IgD-negative memory B cell (primary cell): Measurements from ENCODE around the gene HTR3D. TPM values are rescaled to one million over a fixed set of nuclear protein-coding genes. Genes with fewer than 3 reads are reported as not detected.
"Not testable (repeated sequence)": the region's sequence is repeated elsewhere in the genome, so short reads cannot be mapped to it uniquely, and the experiment has no call there.

ENCODE experiments used
- H3K27ac Mint-ChIP-seq, 3 donors: one replicate each; pipeline ENCODE4 v1.8.0; 2020 to 2022; ENCODE audit warnings: mild to moderate bottlenecking in 3 of 3, mixed read lengths in 3 of 3, moderate library complexity in 1 of 3
- H3K27me3 Mint-ChIP-seq: one replicate; pipeline ENCODE4 v1.8.0; 2021; ENCODE audit warnings: mixed read lengths
- H3K36me3 Mint-ChIP-seq: one replicate; pipeline ENCODE4 v1.8.0; 2020; ENCODE audit warnings: mild to moderate bottlenecking, mixed read lengths
- H3K4me1 Mint-ChIP-seq, 3 donors: one replicate each; pipeline ENCODE4 v1.8.0; 2020 to 2022; ENCODE audit warnings: mixed read lengths in 3 of 3, mild to moderate bottlenecking in 1 of 3
- H3K4me3 Mint-ChIP-seq, 4 donors: one replicate each; pipeline ENCODE4 v1.8.0; 2020 to 2022; ENCODE audit warnings: mild to moderate bottlenecking in 4 of 4, mixed read lengths in 4 of 4, moderate library complexity in 3 of 4
- H3K9me3 Mint-ChIP-seq, 3 donors: one replicate each; pipeline ENCODE4 v1.8.0; 2020 to 2021; ENCODE audit warnings: mixed read lengths in 3 of 3, mild to moderate bottlenecking in 1 of 3
- polyA plus RNA-seq: library from polyadenylated mRNA; unstranded; fragments of 300-500 nt; fragmentation: Illumina TruSeq; gene quantifications from one replicate; pipeline ENCODE4 v1.2.3, GENCODE V29; 2021

Gene HTR3D
- polyA plus RNA-seq, 1 donor from 2014 or later: not detected

- Mint-ChIP-seq H3K4me1 (no peaks in the 10 kb centered on the region), H3K4me3 (no peak overlapping the region), H3K27me3 (peaks cover 3% of the 10 kb centered on the region), H3K27ac (no peak overlapping the region), H3K36me3 (no peaks in the 10 kb centered on the region), H3K9me3 (peaks cover 0 to 1% (median 0%) of the 10 kb centered on the region in 3 donors)
These were observed 6.3 kb downstream of the HTR3D start for GRCh38 chr3:184037816-184038215.

- not testable (repeated sequence) for H3K4me1 Mint-ChIP-seq, H3K9me3 Mint-ChIP-seq, H3K4me3 Mint-ChIP-seq, H3K27me3 Mint-ChIP-seq, H3K27ac Mint-ChIP-seq, H3K36me3 Mint-ChIP-seq
These were observed 6.8 kb downstream of the HTR3D start for GRCh38 chr3:184038307-184038706.

GRCh38 chr3:184039414-184039813 is 7.9 kb downstream of the HTR3D start:
- peaks cover 6% of the 10 kb centered on the region for H3K27me3 Mint-ChIP-seq
- no peak overlapping the region for H3K4me3 Mint-ChIP-seq

GRCh38 chr3:184040010-184040409 is 8.5 kb downstream of the HTR3D start:
- Mint-ChIP-seq H3K4me1 (no peaks in the 10 kb centered on the region), H3K9me3 (no peaks in the 10 kb centered on the region), H3K27me3 (peaks cover 6% of the 10 kb centered on the region), H3K27ac (no peak overlapping the region), H3K4me3 (peak overlapping the region in 1 of 4 donors; percentile 55), H3K36me3 (no peaks in the 10 kb centered on the region)

More at GRCh38 chr3:184039414-184039813, 7.9 kb downstream of the HTR3D start:
- Mint-ChIP-seq H3K4me1 (no peaks in the 10 kb centered on the region), H3K27ac (no peak overlapping the region), H3K36me3 (no peaks in the 10 kb centered on the region), H3K9me3 (no peaks in the 10 kb centered on the region)

- Mint-ChIP-seq H3K4me3 (no peak overlapping the region), H3K36me3 (no peaks in the 10 kb centered on the region), H3K9me3 (no peaks in the 10 kb centered on the region), H3K4me1 (no peaks in the 10 kb centered on the region), H3K27ac (no peak overlapping the region), H3K27me3 (peaks cover 6% of the 10 kb centered on the region)
These were observed 11.1 kb downstream of the HTR3D start for GRCh38 chr3:184042617-184043016.

GRCh38 chr3:184045995-184046394 is 14.5 kb downstream of the HTR3D start:
- Mint-ChIP-seq H3K36me3 (no peaks in the 10 kb centered on the region), H3K4me3 (no peak overlapping the region), H3K9me3 (no peaks in the 10 kb centered on the region), H3K4me1 (peaks cover 0 to 2% (median 0%) of the 10 kb centered on the region in 3 donors), H3K27ac (no peak overlapping the region), H3K27me3 (peaks cover 5% of the 10 kb centered on the region)

- Mint-ChIP-seq H3K9me3 (no peaks in the 10 kb centered on the region), H3K27me3 (peaks cover 2% of the 10 kb centered on the region), H3K27ac (no peak overlapping the region), H3K4me3 (no peak overlapping the region), H3K36me3 (no peaks in the 10 kb centered on the region), H3K4me1 (peaks cover 0 to 2% (median 0%) of the 10 kb centered on the region in 3 donors)
These were observed 18.8 kb downstream of the HTR3D start for GRCh38 chr3:184050217-184050847.

GRCh38 chr3:184052767-184053166 is 21.2 kb downstream of the HTR3D start, which contains the start of gene HTR3C:
TSS of gene HTR3C (plus strand) at chr3:184053047. CDS start at chr3:184053081, 34 bp downstream.
- no peaks in the 10 kb centered on the region for H3K36me3 Mint-ChIP-seq
- H3K4me3 Mint-ChIP-seq: no peak within 1 kb of the TSS
- H3K27ac Mint-ChIP-seq: peak within 1 kb of the TSS in 1 of 3 donors; percentile 14
- H3K27me3 Mint-ChIP-seq: peaks cover 2% of the 10 kb centered on the region
- no peaks in the 10 kb centered on the region for H3K9me3 Mint-ChIP-seq
- H3K4me1 Mint-ChIP-seq: peaks cover 0 to 2% (median 0%) of the 10 kb centered on the region in 3 donors

GRCh38 chr3:184058029-184058428 is 26.5 kb downstream of the HTR3D start:
- peaks cover 0 to 4% (median 0%) of the 10 kb centered on the region in 3 donors for H3K9me3 Mint-ChIP-seq
- H3K4me1 Mint-ChIP-seq: no peaks in the 10 kb centered on the region
- H3K36me3 Mint-ChIP-seq: no peaks in the 10 kb centered on the region
- H3K27me3 Mint-ChIP-seq: peaks cover 2% of the 10 kb centered on the region
- no peak overlapping the region for H3K4me3 Mint-ChIP-seq
- H3K27ac Mint-ChIP-seq: no peak overlapping the region

- no peak overlapping the region for H3K4me3 Mint-ChIP-seq
- no peaks in the 10 kb centered on the region for H3K4me1 Mint-ChIP-seq
- no peak overlapping the region for H3K27ac Mint-ChIP-seq
- no peaks in the 10 kb centered on the region for H3K36me3 Mint-ChIP-seq
- peaks cover 2% of the 10 kb centered on the region for H3K27me3 Mint-ChIP-seq
- peaks cover 0 to 4% (median 0%) of the 10 kb centered on the region in 3 donors for H3K9me3 Mint-ChIP-seq
These were observed 27.9 kb downstream of the HTR3D start for GRCh38 chr3:184059424-184059823.

GRCh38 chr3:184062637-184063036 is 31.1 kb downstream of the HTR3D start:
- Mint-ChIP-seq H3K27ac (no peak overlapping the region), H3K4me1 (no peaks in the 10 kb centered on the region)

GRCh38 chr3:184066211-184066610 is 34.7 kb downstream of the HTR3D start:
- Mint-ChIP-seq H3K27me3 (peaks cover 6% of the 10 kb centered on the region), H3K4me1 (no peaks in the 10 kb centered on the region), H3K36me3 (peaks cover 2% of the 10 kb centered on the region), H3K27ac (no peak overlapping the region), H3K9me3 (peaks cover 6 to 11% (median 11%) of the 10 kb centered on the region in 3 donors), H3K4me3 (no peak overlapping the region)

More at GRCh38 chr3:184062637-184063036, 31.1 kb downstream of the HTR3D start:
- H3K4me3 Mint-ChIP-seq: no peak overlapping the region
- H3K9me3 Mint-ChIP-seq: peaks cover 0 to 4% (median 0%) of the 10 kb centered on the region in 3 donors
- no peaks in the 10 kb centered on the region for H3K36me3 Mint-ChIP-seq
- H3K27me3 Mint-ChIP-seq: peaks cover 2% of the 10 kb centered on the region

GRCh38 chr3:184067573-184068055 is 36.1 kb downstream of the HTR3D start:
- Mint-ChIP-seq H3K36me3 (peaks cover 2% of the 10 kb centered on the region), H3K4me1 (no peaks in the 10 kb centered on the region), H3K27ac (no peak overlapping the region), H3K27me3 (peaks cover 3% of the 10 kb centered on the region), H3K4me3 (no peak overlapping the region), H3K9me3 (peaks cover 6 to 11% (median 9%) of the 10 kb centered on the region in 3 donors)

GRCh38 chr3:184068344-184068743 is 36.8 kb downstream of the HTR3D start:
- Mint-ChIP-seq H3K4me1 (no peaks in the 10 kb centered on the region), H3K27ac (no peak overlapping the region), H3K27me3 (peaks cover 3% of the 10 kb centered on the region), H3K36me3 (peaks cover 2% of the 10 kb centered on the region), H3K9me3 (peaks cover 6 to 11% (median 7%) of the 10 kb centered on the region in 3 donors), H3K4me3 (no peak overlapping the region)

GRCh38 chr3:184071142-184071541 is 39.6 kb downstream of the HTR3D start:
- not testable (repeated sequence) for H3K4me3 Mint-ChIP-seq, H3K4me1 Mint-ChIP-seq, H3K27ac Mint-ChIP-seq, H3K27me3 Mint-ChIP-seq, H3K36me3 Mint-ChIP-seq
- H3K9me3 Mint-ChIP-seq: peaks cover 6 to 11% (median 7%) of the 10 kb centered on the region in 3 donors

GRCh38 chr3:184073621-184074020 is 42.1 kb downstream of the HTR3D start:
- peaks cover 6% of the 10 kb centered on the region for H3K27me3 Mint-ChIP-seq
- peak overlapping the region in 1 of 4 donors; percentile 24 for H3K4me3 Mint-ChIP-seq
- H3K36me3 Mint-ChIP-seq: peaks cover 2% of the 10 kb centered on the region
- H3K27ac Mint-ChIP-seq: no peak overlapping the region
- H3K4me1 Mint-ChIP-seq: no peaks in the 10 kb centered on the region
- peaks cover 6 to 9% (median 7%) of the 10 kb centered on the region in 3 donors for H3K9me3 Mint-ChIP-seq
